Gastrocnemius medialis (tissue), 4 donors: ENCODE measurements around the gene TLE7. TPM values are rescaled to one million over a fixed set of nuclear protein-coding genes. Genes with fewer than 3 reads are reported as not detected.

Source experiments
- ATAC-seq, 2 donors: fragments of 150-250 bp; one replicate each; pipeline ENCODE4 v1.9.1; 2016
- DNase-seq, 2 donors: peaks; one replicate each; pipeline ENCODE4 v3.0.0-alpha.2; 2019
- H3K27ac ChIP-seq, 4 donors: fragments of 200-600 bp; sonication (generic); 1 replicate in 1 of 4; 2 replicates in 3 of 4; pipeline ENCODE4 v1.5.1; 2016 to 2018; ENCODE audit warnings: mild to moderate bottlenecking in 2 of 4, moderate library complexity in 1 of 4
- H3K27me3 ChIP-seq, 3 donors: fragments of 200-600 bp; sonication (generic) in 2 of 3; 1 replicate in 1 of 3; 2 replicates in 2 of 3; pipeline versions ENCODE4 v1.5.1 to v1.6.0; 2016 to 2019; ENCODE audit warnings: mild to moderate bottlenecking in 1 of 3, moderate library complexity in 1 of 3
- H3K36me3 ChIP-seq, 2 donors: fragments of 200-600 bp; sonication (generic) in 1 of 2; one replicate each; pipeline ENCODE4 v1.5.1; 2017 to 2018
- H3K4me1 ChIP-seq, 2 donors: fragments of 200-600 bp; sonication (generic) in 1 of 2; one replicate each; pipeline ENCODE4 v1.5.1; 2016 to 2017; ENCODE audit warnings: mild to moderate bottlenecking in 2 of 2
- H3K4me3 ChIP-seq, 4 donors: fragments of 200-600 bp; sonication (generic) in 3 of 4; 1 replicate in 1 of 4; 2 replicates in 3 of 4; pipeline ENCODE4 v1.5.1; 2016 to 2019; ENCODE audit warnings: mild to moderate bottlenecking in 2 of 4
- H3K9me3 ChIP-seq, 3 donors: fragments of 200-600 bp; sonication (generic) in 2 of 3; 1 replicate in 1 of 3; 2 replicates in 2 of 3; pipeline ENCODE4 v1.5.1; 2016 to 2019
- CTCF ChIP-seq, 5 experiments: fragments of 450-650 bp in 3 of 5; fragments of 200-600 bp in 2 of 5; sonication (generic) in 2 of 5; IDR thresholded peaks in 4 of 5; conservative IDR thresholded peaks in 1 of 5; 1 replicate in 4 of 5; 2 replicates in 1 of 5; pipeline ENCODE4 v1.5.1; 2016 to 2019; ENCODE audit warnings: antibody characterized with exemption in 5 of 5, mild to moderate bottlenecking in 3 of 5, moderate library complexity in 3 of 5
- POLR2A ChIP-seq, 2 donors: fragments of 450-650 bp; IDR thresholded peaks; one replicate each; pipeline ENCODE4 v1.6.1; 2017; ENCODE audit warnings: antibody characterized with exemption in 2 of 2, mild to moderate bottlenecking in 2 of 2, moderate library complexity in 2 of 2
- in situ Hi-C, 4 donors: fragments of 200-750 bp; cut with MboI; loops; one replicate each; pipeline versions ENCODE4 v1.15.0 to v1.8.0; 2017; ENCODE audit warnings: low sequenced_read_pairs in 4 of 4
- intact Hi-C: fragments of 100-400 bp; cut with DNase I; formaldehyde crosslinking; loops from one replicate; pipeline ENCODE4 v1.15.1; 2023; ENCODE audit warnings: low total_unique reads
- total RNA-seq, 4 donors: library from RNA; depleted of rRNA; stranded (reverse); fragments of >200 nt; gene quantifications; one replicate each; pipeline versions ENCODE4 v1.1.0 to v1.2.3, GENCODE V29; 2016

TLE7 gene
- total RNA-seq, 4 donors from 2014 or later = not detected

- Histone ChIP-seq H3K9me3 (no peaks in the 10 kb centered on the region), H3K4me1 (no peaks in the 10 kb centered on the region), H3K4me3 (no peak overlapping the region), H3K27ac (no peak overlapping the region), H3K27me3 (peaks cover 4 to 7% (median 6%) of the 10 kb centered on the region in 3 donors), H3K36me3 (no peaks in the 10 kb centered on the region)
- intact Hi-C loops = no loop called here
- ATAC-seq (no peak), DNase-seq (no peak)
- in situ Hi-C loops = no loop called here
- no peak for TF ChIP-seq CTCF (IDR thresholded peaks at IDR 0.05 in 4 of 5, conservative IDR thresholded peaks at IDR 0.05 in 1 of 5)
- no peak for TF ChIP-seq POLR2A (IDR thresholded peaks at IDR 0.05)
Measured at GRCh38 chr16:71387045-71387871, 54.6 kb downstream of the TLE7 start.

GRCh38 chr16:71384073-71384724 lies 57.7 kb downstream of the TLE7 start:
- Histone ChIP-seq H3K9me3 (no peaks in the 10 kb centered on the region), H3K27me3 (peaks cover 4 to 10% (median 6%) of the 10 kb centered on the region in 3 donors), H3K36me3 (no peaks in the 10 kb centered on the region), H3K4me3 (no peak overlapping the region), H3K27ac (no peak overlapping the region), H3K4me1 (no peaks in the 10 kb centered on the region)
- no peak for ATAC-seq
- in situ Hi-C loops = no loop called here
- no peak for DNase-seq
- TF ChIP-seq CTCF (IDR thresholded peaks at IDR 0.05 in 4 of 5, conservative IDR thresholded peaks at IDR 0.05 in 1 of 5) = no peak
- no peak for TF ChIP-seq POLR2A (IDR thresholded peaks at IDR 0.05)
- intact Hi-C loops = no loop called here

- DNase-seq (no peak), ATAC-seq (no peak)
- no peak for TF ChIP-seq POLR2A (IDR thresholded peaks at IDR 0.05)
- TF ChIP-seq CTCF (IDR thresholded peaks at IDR 0.05 in 4 of 5, conservative IDR thresholded peaks at IDR 0.05 in 1 of 5) = no peak
Measured at GRCh38 chr16:71383054-71383773, 58.6 kb downstream of the TLE7 start.

GRCh38 chr16:71380831-71381230 lies 61.0 kb downstream of the TLE7 start:
- ATAC-seq (no peak), DNase-seq (no peak)
- H3K36me3 ChIP-seq = no peaks in the 10 kb centered on the region
- H3K27ac ChIP-seq = no peak overlapping the region
- TF ChIP-seq POLR2A (IDR thresholded peaks at IDR 0.05) = no peak
- no peak for TF ChIP-seq CTCF (IDR thresholded peaks at IDR 0.05 in 4 of 5, conservative IDR thresholded peaks at IDR 0.05 in 1 of 5)
- in situ Hi-C loops = no loop called here
- H3K4me3 ChIP-seq = no peak overlapping the region
- H3K4me1 ChIP-seq = no peaks in the 10 kb centered on the region
- H3K27me3 ChIP-seq = peaks cover 0 to 5% (median 0%) of the 10 kb centered on the region in 3 donors
- H3K9me3 ChIP-seq = no peaks in the 10 kb centered on the region
- intact Hi-C loops = no loop called here

More at GRCh38 chr16:71383054-71383773, 58.6 kb downstream of the TLE7 start:
- in situ Hi-C loops (no loop called here), intact Hi-C loops (no loop called here)
- Histone ChIP-seq H3K36me3 (no peaks in the 10 kb centered on the region), H3K27me3 (peaks cover 4 to 10% (median 6%) of the 10 kb centered on the region in 3 donors), H3K4me1 (no peaks in the 10 kb centered on the region), H3K4me3 (no peak overlapping the region), H3K9me3 (no peaks in the 10 kb centered on the region), H3K27ac (no peak overlapping the region)

Other genes with a start within 250 kb of the TLE7 start
- gene HYDIN, start 211.3 kb downstream of the TLE7 start, total RNA-seq = under 1 TPM in 1 of 4 donors, not detected in 3; 0.12 TPM
- 10 to 100 TPM; 11.2 to 18.0 (median 12.3) TPM for gene CMTR2, start 152.7 kb downstream of the TLE7 start, total RNA-seq
- gene CALB2, start 83.3 kb downstream of the TLE7 start, total RNA-seq = 1 to 10 TPM in 1 of 4 donors, under 1 TPM in 2, not detected in 1; 0.23 to 3.2 (median 0.31) TPM
- gene ZNF23, start 20.2 kb upstream of the TLE7 start, total RNA-seq = 1 to 10 TPM; 3.6 to 5.6 (median 4.7) TPM
- gene ZNF19, start 47.3 kb upstream of the TLE7 start, total RNA-seq = 1 to 10 TPM in 3 of 4 donors, under 1 TPM in 1; 0.65 to 3.3 (median 1.5) TPM
- not detected for gene CHST4, start 84.4 kb upstream of the TLE7 start, total RNA-seq
- 1 to 10 TPM in 2 of 4 donors, not detected in 2; 1.9 to 3.7 TPM for gene TAT, start 135.0 kb upstream of the TLE7 start, total RNA-seq
- gene MARVELD3, start 184.1 kb upstream of the TLE7 start, total RNA-seq = under 1 TPM in 1 of 4 donors, not detected in 3; 0.32 TPM